ENCODE measurements around the gene ERP44.

- TF ChIP-seq CTCF (IDR thresholded peaks at IDR 0.05; ENCODE audit: low read depth, low read length, poor library complexity, severe bottlenecking) (no peak), EZH2phosphoT487 (IDR thresholded peaks at IDR 0.05; ENCODE audit: borderline replicate concordance, low read length) (no peak)
These were observed 112.2 kb downstream of the ERP44 start for GRCh38 chr9:99986642-99987041.

All from DOHH2 (cell line).